HG03066 (cell line): ENCODE data around the gene CHRM4.
A peak's percentile ranks its signal among the peaks of the same experiment; 100 is the strongest.

ENCODE experiments used
- ATAC-seq: cut with Tn5 transposase; IDR thresholded peaks from one replicate; pipeline ENCODE4 v1.9.1; 2021; ENCODE audit warnings: low read depth; ENCODE audit not compliant: unreplicated experiment

Gene CHRM4

GRCh38 chr11:46404476-46405017 is 13.0 kb upstream of the CHRM4 start:
- no peak for ATAC-seq

DNA sequence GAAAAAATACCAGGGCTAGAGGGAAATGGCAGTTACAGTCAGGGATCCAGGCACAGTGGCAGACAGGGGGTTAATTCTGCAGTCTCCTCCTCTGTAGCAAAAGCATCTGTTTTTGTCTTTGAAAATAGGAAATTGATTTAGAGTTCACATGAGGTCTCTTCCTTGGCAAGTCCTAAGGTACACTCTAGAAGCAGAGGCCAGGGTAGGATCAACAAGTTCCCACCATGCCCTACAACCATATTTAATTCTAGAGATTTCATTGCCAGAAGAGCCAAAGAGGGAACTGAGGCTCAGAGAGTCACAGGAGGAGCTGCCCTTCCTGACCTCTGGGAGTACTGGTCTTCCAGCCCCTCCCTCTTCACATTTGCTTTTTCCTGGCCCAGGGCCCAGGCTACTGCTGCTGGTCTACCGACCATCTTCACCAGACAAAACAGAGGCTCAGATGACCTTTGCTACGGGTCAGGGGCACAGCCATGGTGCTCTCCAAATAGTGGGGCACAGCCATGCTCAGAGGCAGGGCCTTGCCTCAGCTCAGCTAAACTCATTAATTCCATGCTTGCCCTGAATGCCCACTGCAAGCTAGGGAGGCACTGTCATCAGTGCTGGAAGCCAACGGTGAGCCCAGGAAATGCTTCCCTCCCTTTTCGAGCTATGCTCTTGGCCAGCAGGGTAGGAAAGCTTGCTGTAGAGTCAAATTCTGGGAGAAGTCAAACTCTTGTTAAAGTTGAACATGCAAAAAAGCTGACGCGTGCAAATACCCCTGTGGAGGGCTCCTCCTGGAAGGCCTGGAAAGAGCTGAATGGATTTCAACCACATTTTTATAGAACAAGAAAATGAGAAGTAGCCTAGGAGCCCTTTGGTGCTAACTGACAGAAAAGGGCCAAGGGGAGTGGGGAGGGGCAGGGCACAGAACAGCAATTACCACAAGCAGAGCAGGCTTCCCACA is 11.7 kb upstream of the CHRM4 start:
- ATAC-seq, result no peak

GRCh38 chr11:46397526-46397925 is 6.0 kb upstream of the CHRM4 start:
- no peak for ATAC-seq

- no peak for ATAC-seq
Measured at GRCh38 chr11:46393759-46394158, 2.2 kb upstream of the CHRM4 start.

GRCh38 chr11:46393231-46393616 is 1.6 kb upstream of the CHRM4 start:
- no peak for ATAC-seq

- peak; percentile 68 for ATAC-seq
Measured at GRCh38 chr11:46392421-46393230, 1.1 kb upstream of the CHRM4 start.

DNA sequence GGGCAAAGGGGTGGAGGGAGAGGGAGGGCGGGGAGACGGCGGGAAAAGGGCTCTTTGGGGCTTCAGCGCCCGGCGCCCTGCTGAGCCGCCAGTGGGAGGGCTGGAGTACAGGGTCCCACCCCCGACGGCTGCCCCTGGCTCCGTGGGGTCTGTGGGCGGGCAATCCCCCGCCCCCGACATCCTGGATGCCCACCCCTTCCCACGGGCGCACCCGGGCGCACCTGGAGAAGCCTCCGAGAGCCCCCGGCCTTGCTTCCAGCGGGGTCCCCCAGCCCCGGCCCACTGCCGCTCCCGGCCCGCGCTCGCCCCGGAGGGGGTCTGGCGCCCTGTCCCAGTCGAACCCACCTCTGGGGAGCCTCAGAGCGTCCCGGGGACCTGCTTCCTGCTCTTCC is 394 bp downstream of the CHRM4 start:
- ATAC-seq, result no peak

DNA sequence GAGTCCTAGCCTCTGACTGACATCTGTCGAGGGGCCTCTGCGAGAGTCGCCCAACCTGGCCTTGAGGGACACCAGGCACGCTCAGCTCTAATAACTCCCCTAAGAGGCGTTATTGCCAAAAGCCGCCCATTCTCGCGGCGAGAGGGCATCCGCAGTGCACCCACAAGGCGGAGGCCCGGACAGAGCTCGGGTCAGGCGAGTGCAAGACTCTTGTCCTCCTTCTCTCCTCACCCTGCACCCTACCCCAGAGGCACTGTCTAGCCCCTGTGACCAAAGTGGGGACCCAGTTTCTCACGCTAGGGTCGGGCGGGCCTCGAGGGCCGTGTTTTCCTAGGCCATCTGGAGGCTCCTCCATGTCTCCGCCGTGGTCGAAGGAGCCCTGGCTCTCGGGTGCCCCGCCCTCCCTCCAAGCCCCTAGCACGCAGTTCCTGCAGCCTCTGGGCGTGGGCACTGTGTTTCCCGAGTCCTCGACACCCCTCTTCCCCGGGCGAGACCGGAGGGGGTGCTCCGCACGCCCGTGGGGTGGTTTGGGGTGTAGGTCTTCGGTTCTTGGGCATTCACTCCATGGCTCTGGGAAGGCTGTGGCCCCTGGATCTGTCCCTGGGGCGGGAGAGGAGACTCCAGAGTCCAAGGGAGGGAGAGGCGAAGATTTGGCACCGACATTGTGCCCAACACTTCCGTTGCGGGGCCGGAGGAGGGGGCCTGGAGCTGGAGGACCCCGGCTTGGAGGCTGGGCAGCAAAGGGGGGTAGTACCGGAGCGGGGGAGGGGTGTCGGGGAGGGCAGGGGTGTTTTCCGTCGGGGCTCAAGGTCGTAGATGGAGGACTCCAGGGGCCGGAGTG is 1.0 kb downstream of the CHRM4 start:
- no peak for ATAC-seq

DNA sequence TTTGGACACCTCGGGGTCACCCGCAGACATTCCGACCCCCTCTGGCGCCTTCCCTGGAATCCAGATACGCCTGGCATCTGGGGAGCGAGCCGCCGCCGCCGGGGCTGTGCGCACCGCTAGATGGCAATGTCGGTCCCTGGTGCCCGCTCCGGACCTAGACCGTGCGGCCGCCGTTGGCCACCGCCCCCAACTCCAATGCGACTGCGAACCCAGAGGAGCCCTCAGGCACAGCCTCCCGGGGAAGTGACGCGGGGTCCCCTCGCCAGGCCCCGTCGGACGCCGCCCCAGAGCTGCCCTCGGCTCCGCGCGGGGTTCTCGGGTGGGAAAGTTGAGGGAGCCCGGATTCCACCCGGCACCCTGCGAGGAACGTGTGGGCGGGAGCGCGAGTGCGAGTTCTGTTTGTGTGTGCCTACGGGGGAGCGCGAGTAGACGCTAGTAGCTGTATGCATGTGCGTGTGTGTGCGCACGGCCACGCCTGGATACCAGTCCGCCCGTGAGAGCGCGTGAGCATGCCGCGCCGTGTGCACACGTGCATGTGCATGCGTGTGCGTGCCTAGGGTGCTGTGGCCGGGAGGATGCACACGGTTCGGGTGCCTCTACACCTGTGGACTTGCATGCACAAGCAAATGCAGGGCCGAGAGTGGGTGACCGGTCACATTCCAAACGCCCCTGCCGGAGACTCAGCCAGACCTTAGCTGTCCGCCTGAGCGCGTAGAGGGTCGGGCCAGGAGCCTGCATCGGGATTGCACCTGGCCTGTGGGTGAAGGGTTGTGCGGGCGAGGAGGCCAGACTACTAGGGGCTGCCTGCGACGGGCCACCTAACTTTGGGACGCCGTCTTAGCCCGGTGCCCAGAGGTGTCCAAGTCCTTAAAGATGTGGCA is 1.9 kb downstream of the CHRM4 start:
- ATAC-seq, result no peak

DNA sequence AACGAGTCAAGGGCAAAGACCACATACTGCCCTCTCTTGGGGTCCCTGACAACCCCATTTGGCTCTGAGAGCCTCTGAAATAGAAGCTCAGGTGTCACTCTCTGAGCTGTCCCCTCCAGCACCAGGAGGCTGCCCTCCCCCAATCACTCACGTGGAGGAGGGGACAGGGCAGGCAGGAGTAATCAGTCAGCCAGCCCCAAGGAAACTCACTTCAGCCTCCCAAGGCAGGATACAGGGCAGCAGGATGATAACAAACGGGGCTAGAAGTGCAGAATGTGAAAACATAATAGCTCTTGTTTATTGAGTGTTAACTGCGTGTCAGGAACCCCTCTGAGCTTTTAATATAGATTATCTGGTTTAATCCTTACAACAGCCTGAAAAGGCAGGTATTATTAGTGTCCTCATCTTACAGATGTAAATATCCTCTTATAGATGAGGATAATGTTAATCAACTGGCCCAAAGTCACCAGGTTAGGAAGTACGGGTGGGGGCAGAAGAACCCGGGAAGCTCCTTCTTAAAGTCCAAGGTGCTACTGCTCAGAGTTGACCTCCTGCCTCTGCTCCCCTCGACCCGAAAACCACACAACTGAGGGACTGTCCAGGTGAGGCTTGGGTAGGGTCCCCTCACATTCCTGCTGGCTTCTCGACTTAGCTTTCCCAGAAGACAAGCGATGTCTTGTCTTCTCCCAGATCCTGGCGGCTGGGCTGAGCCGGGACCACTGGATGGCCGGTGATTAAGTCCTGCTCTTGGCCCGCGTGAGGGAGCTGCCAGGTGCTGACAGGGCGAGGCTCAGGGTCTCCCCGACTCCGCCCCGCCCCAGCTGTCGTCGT is 2.7 kb downstream of the CHRM4 start:
- no peak for ATAC-seq

DNA sequence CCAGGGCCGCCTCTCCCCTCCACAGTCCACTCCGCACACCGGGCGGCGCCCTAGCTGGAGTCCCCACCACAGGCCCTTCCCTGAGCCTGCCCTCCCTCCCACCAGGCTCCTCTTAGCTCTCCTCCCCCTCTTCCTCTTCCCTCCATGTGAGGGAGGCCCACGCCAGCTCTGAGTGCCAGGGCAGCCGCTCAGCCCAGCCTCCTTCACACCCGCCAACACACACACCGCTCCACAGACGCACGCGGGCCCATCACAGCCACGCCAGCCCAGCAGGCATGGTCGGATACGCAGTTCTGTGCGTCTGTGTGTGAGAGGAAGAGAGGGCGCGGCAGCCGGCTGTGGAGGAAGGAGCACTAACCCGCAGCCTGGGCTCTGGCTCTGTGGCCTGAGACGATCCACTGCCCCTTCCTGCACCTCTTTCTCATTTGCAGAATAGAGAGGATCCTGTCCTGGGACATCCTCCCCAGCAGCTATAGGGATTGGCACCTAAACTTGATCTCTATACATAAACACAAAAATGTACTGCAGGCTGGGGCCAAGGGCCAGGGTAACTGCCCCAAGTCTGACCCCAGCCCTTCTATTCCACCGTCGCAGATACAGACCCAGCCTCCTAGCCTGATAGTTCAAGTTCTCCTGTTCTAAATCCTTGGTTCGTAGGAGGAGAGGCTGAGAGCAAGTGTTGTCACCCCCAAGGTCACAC is 3.5 kb downstream of the CHRM4 start:
- no peak for ATAC-seq

DNA sequence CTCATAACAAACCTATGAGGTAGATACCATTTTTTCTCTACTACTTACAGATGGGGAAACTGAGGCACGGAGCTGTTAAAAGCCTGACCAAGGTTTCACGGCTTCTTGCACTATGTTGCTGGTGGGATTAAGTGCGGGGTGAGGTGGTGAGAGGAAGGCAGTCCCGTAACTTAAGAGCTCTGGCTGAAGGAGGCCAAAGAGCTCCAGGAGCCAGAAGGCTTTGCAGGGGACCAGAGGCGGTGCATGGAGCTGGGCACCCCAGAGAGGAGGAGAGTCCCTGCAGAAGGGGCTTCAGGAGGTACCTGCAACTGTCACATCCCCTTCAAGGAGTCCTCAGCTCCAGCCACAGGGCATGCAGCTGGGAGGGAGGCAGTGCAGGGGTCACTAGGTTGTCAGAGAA is 4.1 kb downstream of the CHRM4 start:
- no peak for ATAC-seq

GRCh38 chr11:46386674-46387073 is 4.9 kb downstream of the CHRM4 start:
- no peak for ATAC-seq

DNA sequence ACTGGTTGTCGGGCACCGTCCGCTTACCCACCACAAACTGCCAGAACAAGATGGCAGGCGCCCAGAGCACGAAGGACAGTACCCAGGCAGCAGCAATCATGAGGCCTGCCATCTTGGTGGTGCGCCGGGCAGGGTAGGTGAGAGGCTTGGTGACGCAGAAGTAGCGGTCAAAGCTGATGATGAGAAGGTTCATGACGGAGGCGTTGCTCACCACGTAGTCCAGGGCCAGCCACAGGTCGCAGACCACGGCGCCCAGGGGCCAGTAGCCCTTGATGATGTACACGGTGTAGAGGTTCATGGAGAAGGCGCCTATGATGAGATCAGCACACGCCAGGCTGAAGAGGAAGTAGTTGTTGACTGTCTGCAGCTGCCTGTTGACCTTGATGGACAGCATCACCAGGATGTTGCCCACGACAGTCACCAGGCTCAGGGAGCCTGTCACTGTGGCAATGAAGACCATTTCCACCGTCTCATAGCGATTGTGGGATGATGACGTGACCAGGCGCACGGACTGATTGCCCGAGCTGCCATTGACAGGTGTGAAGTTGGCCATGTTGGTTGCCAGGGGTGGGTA is 5.5 kb downstream of the CHRM4 start:
- ATAC-seq, result no peak

GRCh38 chr11:46385169-46386004 is 6.2 kb downstream of the CHRM4 start:
- ATAC-seq, result no peak

DNA sequence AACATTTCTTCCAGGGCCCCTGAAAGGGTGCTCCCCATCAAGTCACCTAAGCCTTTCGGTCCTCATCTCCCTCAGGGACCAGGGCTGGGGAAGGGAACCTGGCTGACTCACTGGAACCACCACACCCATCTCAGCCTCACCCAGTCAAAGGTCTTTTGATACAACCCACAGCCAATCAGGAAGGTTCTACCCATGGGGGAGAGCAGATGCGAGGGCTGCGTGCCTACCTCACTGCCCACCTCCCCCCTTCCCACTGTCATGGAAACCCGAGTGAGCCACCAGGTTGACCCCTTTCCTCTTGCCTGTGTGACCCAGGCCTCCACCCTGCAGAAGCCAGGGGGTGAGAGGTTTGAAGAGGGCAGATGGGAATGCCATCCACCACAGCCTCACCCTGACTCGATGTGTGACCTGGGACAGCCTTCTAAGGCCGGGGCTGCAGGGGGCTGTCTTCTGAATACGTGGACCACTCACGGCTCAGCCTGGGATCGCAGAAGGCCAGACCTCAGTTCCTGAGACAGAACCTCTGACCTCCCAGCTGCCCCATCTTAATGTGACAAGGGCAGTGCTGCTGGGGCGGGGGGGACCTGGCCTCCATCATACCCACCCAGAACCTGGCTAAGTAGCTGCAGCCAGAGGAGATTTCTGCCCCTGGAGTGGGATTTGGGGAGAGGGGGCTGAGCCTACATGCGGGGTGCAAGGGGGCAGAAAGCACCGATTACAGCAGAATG is 7.4 kb downstream of the CHRM4 start:
- ATAC-seq, result no peak
